GM18499 (cell line): ENCODE data around the gene COMT.

Experiments used
- ATAC-seq: cut with Tn5 transposase; IDR thresholded peaks from one replicate; pipeline ENCODE4 v1.9.1; 2021; ENCODE audit warnings: moderate number of reproducible peaks; ENCODE audit not compliant: insufficient read depth, unreplicated experiment

COMT gene

GRCh38 chr22:20004464-20004863 lies 62.9 kb downstream of the COMT start:
- no peak for ATAC-seq

- ATAC-seq, result no peak
Observed at GRCh38 chr22:20008221-20008995, 66.8 kb downstream of the COMT start.

- ATAC-seq, result no peak
Observed at GRCh38 chr22:20009018-20009491, 67.5 kb downstream of the COMT start.

DNA sequence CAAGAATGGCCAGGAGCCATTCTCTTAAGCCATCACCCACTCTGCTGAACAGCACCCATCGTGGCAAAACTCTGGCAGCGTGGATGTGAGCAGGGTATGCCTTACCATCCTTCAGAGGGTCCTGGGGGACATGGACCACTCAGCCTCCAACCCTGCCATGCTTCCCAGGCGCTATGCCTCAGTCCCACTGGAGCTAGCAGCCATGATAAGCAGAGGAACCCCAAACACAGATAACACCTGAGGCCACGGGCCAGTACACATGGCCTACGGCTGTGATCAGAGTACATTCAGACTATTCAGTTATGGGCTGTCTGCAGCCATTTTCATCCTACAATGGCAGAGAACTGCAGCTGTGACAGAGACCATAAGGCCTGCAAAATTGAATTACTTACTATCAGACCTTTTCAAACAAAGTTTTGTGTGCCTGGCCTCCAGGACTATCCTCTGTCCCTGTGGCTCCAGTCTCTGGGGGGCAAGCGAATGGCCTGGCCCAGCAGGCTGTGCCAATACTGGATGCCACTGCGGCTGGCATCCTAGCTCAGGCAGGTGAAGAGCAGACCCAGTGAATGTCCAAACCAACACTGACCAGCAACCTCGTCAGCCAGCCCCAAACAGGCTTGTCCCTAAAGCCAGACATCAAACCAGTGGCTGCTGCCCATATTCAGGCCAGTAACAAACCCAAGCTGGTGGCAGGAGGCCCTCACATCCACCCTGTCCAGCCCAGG lies 68.2 kb downstream of the COMT start:
- no peak for ATAC-seq

DNA sequence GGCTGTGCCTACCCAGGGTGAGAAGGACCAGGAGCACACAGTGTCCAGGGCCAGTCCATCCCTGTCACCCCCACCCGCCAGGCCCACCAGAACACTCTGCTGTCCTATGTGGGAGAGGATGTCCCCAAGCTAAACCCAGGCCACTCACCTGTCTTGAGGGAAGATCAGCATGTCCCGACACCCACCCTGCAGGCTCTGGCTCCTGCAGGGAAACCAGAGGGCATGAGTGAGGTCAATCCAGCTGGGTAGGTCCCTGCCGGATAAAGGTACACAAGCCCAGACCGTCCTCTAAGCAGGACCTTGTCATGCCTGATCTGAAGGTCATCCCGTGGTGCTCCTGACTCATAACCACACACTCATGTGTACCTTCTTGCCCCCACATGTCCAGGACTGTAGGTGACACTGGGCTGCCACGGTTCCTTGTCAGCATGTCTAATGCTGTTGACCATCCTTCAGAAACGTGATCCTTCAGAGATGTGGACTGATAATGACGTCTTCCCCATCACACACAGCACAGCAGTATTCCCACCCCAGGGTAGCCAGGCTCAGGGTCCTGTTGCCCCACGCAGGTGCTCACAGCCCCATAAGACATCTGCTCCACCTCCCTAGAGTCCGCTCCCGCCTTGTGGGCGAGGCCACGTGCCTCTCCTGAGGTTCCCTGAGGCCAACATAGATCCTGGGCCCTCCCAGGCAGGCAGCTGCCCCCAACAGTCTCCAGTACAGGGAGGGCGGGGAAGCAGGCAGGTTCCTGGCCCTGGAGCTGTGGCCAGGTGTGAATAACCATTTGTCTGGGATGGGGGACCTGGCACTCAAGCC lies 68.9 kb downstream of the COMT start:
- ATAC-seq, result no peak

- no peak for ATAC-seq
Observed at GRCh38 chr22:20011123-20011992, 69.8 kb downstream of the COMT start.

GRCh38 chr22:20011993-20012740 lies 70.6 kb downstream of the COMT start:
- ATAC-seq, result no peak

DNA sequence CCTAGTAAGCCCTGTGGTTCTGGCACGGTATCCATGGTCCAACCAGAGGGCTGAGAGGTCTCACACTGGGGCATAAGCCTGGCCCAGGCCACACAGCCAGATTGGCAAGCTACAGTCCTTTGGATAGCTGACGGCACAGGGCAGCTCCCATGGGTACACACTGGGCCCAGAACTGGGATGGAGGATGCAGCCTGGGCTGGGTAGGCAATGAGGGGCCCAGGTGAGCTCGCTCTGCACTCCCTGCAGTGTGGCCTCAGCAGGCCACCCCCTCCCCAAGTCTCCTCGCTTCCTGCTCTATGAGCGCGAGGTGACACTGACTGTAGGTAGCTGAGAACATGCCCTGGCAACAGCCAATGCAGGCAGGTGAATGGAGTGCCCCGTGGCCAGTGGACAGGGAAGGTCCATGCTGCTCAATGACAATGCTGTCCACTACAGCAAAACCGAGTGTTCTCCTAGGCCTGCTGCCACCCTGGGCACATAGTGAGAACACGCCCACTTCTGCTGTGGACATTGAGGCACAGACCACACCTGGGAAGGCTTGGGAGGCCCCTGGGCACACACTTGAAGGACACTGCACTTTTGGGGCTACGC lies 71.3 kb downstream of the COMT start:
- no peak for ATAC-seq

DNA sequence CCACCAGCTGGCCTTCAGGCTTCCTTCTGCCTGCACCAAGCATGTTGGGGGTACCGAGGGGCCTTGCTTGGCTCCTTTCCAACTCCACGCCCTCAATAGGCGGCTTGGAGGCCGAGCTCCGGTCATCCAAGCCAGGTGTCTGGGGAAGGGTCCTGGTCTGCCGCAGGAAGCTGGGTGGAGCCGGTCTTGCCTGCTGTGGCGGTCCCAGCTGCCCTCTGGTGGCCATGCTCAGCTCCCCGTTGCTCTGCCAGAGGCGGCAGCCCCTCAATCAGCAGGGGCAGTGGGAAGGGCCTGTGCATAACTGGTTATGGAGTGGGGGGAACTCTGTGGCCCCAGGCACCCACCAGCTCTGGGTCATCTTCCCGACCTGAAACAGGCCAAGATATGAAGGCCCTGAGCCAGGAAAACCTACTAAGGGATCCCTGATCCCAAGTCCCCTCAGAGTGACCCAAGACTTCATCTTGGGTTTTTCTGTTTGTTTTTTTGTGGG lies 71.9 kb downstream of the COMT start:
- no peak for ATAC-seq

- ATAC-seq, result no peak
Observed at GRCh38 chr22:20014526-20015186, 73.1 kb downstream of the COMT start.

DNA sequence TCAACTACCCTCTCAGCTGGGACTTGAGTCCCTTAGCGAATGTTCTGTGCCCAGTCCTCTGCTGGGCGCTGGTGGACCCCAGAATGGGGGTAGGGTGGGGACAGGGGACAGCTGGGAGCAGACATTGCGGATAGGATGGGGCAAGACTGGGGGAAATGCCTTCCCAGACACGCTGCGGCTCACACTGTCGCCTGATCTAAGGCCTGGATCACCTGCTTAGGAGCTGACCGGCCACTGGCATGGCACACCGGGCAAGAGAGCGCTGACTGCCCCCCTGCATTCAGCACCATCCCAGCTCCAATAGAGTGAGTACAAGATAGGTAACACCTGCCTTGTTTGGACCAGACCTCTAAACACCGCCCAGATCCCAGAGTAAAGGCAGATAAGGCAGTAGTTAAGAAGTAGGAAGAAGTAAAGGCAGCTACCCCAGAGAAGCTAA lies 73.6 kb downstream of the COMT start:
- ATAC-seq, result no peak

DNA sequence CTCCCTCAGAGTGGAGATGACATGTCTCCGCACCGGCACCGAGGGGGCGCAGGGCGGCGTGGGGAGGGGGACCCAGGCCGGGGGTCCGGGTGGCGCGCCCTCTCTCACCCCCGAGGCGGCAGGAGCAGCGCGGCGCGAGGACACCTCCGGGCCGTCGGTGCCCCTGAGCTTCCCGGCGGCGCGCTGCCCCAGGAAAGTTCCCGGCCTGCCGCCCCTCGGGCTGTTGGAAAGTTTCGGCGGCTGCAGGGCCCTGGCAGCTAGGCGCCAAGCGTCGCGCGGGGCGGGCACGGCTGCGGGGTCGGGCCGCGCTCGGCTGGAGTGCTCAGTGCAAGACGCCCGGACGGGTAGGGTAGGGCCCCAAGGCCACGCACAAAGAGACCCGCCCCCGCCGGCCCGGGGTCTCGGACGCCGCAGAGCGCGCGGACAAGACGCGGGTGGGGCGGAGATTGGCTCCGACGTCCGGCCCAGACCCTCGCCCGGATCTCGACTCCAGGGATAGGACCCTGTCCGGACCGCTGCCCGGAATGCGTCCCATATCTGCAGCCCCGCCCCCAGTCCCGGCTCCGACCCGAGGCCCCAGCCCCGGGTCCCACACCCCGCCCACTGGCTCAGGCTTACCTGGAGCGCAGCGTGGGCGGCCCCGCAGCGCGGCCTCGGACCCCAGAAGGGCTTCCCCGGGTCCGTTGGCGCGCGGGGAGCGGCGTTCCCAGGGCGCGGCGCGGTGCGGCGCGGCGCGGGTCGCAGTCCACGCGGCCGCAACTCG lies 74.6 kb downstream of the COMT start:
- ATAC-seq, result no peak

DNA sequence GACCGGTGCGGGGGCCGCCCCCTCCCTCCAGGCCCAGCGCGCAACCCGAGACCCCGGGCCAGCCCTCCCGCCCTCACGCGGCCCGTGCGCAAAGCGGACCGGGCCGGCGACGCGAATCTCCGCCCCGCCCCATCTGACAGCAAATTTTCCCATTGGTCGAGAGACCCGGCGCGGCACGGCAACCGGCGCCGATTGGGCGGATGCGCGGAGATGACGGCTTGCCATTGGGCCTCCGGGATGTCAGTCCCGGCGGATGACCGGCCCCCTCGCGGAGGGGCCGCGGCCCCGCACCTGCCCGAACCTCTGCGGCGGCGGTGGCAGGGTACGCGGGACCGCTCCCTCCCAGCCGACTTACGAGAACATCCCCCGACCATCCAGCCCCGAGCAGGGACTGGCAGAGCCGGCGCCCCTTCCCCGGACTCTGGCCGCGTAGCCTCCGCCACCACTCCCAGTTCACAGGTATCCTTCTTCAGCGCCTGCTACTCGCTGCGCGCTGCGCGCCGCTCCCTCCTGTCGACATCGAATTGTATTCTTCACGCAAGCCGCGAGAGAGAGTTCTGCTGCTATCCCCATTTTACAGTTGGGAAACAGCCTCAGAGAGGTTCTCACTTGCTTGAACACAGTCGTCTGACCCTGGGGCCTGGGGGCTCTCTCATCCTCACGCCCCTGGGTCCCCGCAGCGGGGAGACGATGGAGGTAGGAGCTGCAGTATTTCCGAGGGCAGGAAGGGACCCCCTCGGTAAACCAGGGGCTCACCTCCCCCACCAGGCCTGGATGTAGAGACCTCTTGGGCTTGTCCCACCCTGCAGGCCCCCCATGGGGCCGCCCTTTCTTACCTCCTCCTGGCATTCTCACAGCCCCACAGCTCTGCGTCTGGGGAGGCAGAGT lies 75.4 kb downstream of the COMT start, which contains the start of gene ARVCF:
TSS of gene ARVCF (minus strand) at position 90 of the 888 bp plus-strand sequence. CDS start 26,029 bp downstream, outside the sequence.
- ATAC-seq, result no peak

DNA sequence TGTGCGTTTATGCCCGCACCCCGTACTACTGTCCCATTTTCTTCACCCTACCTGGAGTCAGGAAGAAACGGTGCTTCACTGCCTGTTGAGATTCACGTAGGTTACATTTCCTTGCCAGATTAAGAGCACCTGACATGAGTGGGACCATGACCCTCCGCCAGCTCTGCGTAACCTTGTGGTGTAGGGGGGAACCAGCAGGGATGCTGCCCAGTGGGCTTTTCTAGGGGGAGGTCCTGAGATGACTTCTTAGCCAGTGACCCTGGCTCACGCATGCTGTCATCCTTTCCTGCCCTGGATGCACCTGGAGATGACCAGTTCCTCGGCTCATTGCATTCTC lies 76.0 kb downstream of the COMT start:
- ATAC-seq, result no peak

DNA sequence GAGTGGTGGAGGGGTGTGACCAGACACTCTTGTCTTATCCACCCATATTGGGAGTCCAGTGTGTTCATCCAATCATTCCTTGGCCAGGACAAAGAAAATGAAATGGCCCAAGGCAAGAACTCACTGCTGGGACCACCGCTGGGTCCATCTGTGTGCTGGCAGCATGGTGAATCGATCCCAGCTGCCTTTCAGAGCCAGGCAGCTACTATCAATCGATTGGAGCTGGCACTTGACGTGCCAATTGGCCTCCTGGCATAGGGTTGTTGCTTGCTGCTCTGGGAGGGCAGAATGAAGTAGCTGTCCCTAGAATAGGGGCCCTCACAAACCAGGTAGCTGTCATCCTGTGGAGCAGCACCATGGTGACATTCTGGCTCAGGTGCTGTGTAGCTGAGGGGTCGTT lies 76.4 kb downstream of the COMT start:
- no peak for ATAC-seq
